ENCODE measurements around the gene RAB11A. TPM values are rescaled to one million over a fixed set of nuclear protein-coding genes. Genes with fewer than 3 reads are reported as not detected.
A peak's percentile ranks its signal among the peaks of the same experiment; 100 is the strongest.

RAB11A gene
- total RNA-seq, 3 donors from 2014 or later: 214 to 330 (median 320) TPM

DNA sequence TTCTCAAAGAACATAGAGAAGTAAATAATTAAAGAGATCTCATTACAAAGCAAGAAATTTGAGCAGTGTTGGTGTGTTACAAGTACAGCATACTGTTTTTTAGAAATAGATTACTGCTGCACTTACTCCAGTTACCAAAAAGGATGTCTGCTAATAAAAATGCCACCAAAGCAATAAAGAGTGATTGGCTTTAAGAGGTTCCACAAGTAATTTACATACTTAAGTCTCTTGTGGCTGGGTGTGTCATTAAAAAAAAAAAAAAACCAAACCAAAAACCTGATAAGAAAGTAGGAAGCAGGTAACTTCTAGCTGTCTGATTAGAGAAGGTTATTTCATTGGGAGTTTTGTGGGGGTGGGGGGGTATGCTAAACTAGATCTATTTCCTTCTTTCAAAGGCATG, 15.2 kb downstream of the RAB11A start:
- H3K4me3 ChIP-seq: no peak overlapping the region
- ATAC-seq (peak; percentile 38), DNase-seq (no peak)
- no peaks in the 10 kb centered on the region for H3K36me3 ChIP-seq (ENCODE audit: low read depth)
- peaks cover 7% of the 10 kb centered on the region for H3K4me1 ChIP-seq (ENCODE audit: low read depth)
- H3K9me3 ChIP-seq: no peaks in the 10 kb centered on the region
- intact Hi-C loops (cut with DNase I, micrococcal nuclease): no loop called here
- TF ChIP-seq, protein P1, sequence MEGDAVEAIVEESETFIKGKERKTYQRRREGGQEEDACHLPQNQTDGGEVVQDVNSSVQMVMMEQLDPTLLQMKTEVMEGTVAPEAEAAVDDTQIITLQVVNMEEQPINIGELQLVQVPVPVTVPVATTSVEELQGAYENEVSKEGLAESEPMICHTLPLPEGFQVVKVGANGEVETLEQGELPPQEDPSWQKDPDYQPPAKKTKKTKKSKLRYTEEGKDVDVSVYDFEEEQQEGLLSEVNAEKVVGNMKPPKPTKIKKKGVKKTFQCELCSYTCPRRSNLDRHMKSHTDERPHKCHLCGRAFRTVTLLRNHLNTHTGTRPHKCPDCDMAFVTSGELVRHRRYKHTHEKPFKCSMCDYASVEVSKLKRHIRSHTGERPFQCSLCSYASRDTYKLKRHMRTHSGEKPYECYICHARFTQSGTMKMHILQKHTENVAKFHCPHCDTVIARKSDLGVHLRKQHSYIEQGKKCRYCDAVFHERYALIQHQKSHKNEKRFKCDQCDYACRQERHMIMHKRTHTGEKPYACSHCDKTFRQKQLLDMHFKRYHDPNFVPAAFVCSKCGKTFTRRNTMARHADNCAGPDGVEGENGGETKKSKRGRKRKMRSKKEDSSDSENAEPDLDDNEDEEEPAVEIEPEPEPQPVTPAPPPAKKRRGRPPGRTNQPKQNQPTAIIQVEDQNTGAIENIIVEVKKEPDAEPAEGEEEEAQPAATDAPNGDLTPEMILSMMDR (IDR thresholded peaks at IDR 0.05): no peak

DNA sequence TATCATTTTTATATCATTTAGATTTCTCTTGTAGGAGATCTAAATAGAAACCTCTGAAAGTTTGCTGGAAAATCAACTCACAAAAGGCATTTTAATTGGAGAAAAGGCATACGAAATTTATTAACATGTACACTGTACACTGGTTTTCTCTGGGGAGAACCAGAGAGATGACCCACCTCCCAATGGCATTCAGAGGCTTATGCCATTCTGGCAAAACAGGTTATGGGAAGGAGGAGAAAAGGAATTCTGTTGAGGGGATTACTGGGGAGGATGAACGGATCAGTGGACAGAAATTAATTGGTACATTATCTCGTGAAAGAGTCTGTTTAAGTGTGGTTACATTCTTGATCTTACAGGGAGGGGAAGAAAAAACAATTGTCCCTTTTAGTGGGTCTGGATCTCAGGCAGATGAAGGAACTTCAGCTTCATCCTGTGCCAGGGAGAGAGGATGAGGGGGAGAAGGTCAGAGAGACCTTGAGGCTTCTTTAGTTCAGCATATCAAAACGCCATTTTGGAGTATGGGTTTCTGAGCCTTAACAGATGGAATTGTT, 16.5 kb downstream of the RAB11A start:
- ATAC-seq (no peak), DNase-seq (no peak)
- Histone ChIP-seq H3K4me1 (ENCODE audit: low read depth) (peaks cover 7% of the 10 kb centered on the region), H3K4me3 (no peak overlapping the region), H3K9me3 (no peaks in the 10 kb centered on the region), H3K36me3 (ENCODE audit: low read depth) (no peaks in the 10 kb centered on the region)
- intact Hi-C loops (cut with DNase I, micrococcal nuclease): no loop called here
- TF ChIP-seq, protein P1 (IDR thresholded peaks at IDR 0.05): no peak

DNA sequence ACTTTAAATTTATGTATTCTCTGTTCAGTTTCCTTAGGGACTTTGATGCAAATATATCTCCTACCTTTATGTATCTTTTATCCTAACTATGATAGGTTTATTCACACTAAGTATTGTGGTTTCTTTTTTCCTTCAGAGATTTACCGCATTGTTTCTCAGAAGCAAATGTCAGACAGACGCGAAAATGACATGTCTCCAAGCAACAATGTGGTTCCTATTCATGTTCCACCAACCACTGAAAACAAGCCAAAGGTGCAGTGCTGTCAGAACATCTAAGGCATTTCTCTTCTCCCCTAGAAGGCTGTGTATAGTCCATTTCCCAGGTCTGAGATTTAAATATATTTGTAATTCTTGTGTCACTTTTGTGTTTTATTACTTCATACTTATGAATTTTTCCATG, 18.3 kb downstream of the RAB11A start:
- H3K4me3 ChIP-seq: no peak overlapping the region
- no peak for ATAC-seq
- DNase-seq: no peak
- H3K4me1 ChIP-seq (ENCODE audit: low read depth): peaks cover 7% of the 10 kb centered on the region
- intact Hi-C loops (cut with DNase I, micrococcal nuclease): no loop called here
- H3K36me3 ChIP-seq (ENCODE audit: low read depth): no peaks in the 10 kb centered on the region
- TF ChIP-seq, protein P1 (IDR thresholded peaks at IDR 0.05): no peak
- no peaks in the 10 kb centered on the region for H3K9me3 ChIP-seq

DNA sequence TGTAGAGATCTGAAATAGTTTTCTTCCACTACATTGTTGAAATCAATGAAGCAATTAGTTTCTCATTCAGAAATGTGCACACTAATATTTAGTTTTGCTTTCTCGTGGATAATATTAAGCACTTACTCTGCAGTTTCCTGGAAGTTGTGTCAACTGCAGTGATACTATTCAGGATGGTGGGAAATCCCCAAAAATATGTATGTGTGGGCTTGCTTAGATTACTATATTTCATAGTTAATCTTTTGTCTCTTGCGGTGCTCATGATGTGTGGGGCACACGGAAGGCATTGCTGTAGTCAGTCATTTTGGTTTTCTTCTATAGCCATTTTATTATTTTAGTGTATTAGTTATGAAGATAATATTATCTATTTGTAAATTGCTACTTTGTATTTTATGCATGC, 19.7 kb downstream of the RAB11A start:
- Histone ChIP-seq H3K4me1 (ENCODE audit: low read depth) (peaks cover 7% of the 10 kb centered on the region), H3K36me3 (ENCODE audit: low read depth) (no peaks in the 10 kb centered on the region), H3K4me3 (no peak overlapping the region), H3K9me3 (no peaks in the 10 kb centered on the region)
- no peak for ATAC-seq
- intact Hi-C loops (cut with DNase I, micrococcal nuclease): no loop called here
- DNase-seq: no peak
- TF ChIP-seq, protein P1 (IDR thresholded peaks at IDR 0.05): no peak

DNA sequence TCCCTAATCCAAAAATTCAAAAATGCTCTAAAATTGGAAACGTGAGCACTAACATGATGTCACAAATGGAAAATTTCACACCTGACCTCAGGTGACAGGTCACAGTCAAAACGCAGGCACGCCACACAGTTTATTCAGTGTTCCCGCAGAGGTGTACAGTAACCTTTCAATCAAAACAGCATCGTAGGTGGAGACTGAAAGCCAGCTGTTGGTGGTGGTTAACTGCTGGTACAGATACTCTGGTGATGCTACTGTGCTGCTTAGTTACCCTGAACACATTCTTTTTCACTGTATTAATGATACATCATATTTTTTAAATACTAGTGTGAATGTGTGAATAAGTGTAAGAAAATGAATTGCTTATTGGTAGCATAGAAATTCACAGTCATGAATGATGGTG, 23.8 kb downstream of the RAB11A start:
- intact Hi-C loops (cut with DNase I, micrococcal nuclease): no loop called here
- Histone ChIP-seq H3K4me1 (ENCODE audit: low read depth) (no peaks in the 10 kb centered on the region), H3K4me3 (no peak overlapping the region), H3K36me3 (ENCODE audit: low read depth) (no peaks in the 10 kb centered on the region), H3K9me3 (no peaks in the 10 kb centered on the region)
- no peak for ATAC-seq
- no peak for DNase-seq
- TF ChIP-seq, protein P1 (IDR thresholded peaks at IDR 0.05): no peak

DNA sequence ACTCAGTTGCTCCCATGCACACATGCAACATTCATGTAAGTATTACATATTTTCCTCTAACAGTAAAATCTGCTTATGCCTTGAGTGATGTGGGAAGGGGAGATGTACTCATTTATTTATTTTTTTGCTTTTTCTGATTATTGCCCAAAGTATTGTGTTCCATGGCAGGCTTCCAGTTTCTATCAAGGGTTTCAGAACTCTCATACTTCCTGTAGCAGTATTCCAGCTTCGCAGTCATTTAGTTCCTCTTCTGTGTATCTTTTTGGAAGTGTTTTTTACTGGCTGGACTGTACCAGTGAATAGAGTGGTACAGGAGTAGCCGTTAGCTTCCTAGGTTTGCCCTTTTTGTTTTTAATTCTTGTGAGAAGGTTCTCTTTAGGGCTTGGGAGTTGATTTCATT, 26.9 kb downstream of the RAB11A start:
- H3K36me3 ChIP-seq (ENCODE audit: low read depth): no peaks in the 10 kb centered on the region
- no peaks in the 10 kb centered on the region for H3K9me3 ChIP-seq
- DNase-seq (no peak), ATAC-seq (no peak)
- peaks cover 3% of the 10 kb centered on the region for H3K4me1 ChIP-seq (ENCODE audit: low read depth)
- no peak overlapping the region for H3K4me3 ChIP-seq
- intact Hi-C loops (cut with DNase I, micrococcal nuclease): no loop called here
- TF ChIP-seq, protein P1 (IDR thresholded peaks at IDR 0.05): no peak
